BLaER1 treated with 17β-estradiol and CSF1 and Interleukin-3, amounts not matched to agents 10 nM and 100 nM (cell line): Measurements from ENCODE around the gene PLXNA3.

Experiments used
- H3K27ac ChIP-seq, 11 experiments: shearing (Covaris generic); formaldehyde crosslinking; 2 replicates each; pipeline ENCODE4 v1.8.1; 2022
- H3K27me3 ChIP-seq, 11 experiments: shearing (Covaris generic); formaldehyde crosslinking; 2 replicates each; pipeline ENCODE4 v1.8.1; 2022
- H3K36me3 ChIP-seq, 11 experiments: shearing (Covaris generic); formaldehyde crosslinking; 2 replicates each; pipeline ENCODE4 v1.8.1; 2022
- H3K4me1 ChIP-seq, 10 experiments: shearing (Covaris generic); formaldehyde crosslinking; 2 replicates each; pipeline ENCODE4 v1.8.1; 2022
- H3K4me2 ChIP-seq, 11 experiments: shearing (Covaris generic); formaldehyde crosslinking; 2 replicates each; pipeline ENCODE4 v1.8.1; 2022
- H3K4me3 ChIP-seq, 10 experiments: shearing (Covaris generic); formaldehyde crosslinking; 2 replicates each; pipeline ENCODE4 v1.8.1; 2022
- H3K9ac ChIP-seq, 11 experiments: shearing (Covaris generic); formaldehyde crosslinking; 2 replicates each; pipeline ENCODE4 v1.8.1; 2022
- H3K9me3 ChIP-seq, 11 experiments: shearing (Covaris generic); formaldehyde crosslinking; replicated peaks in 1 of 11; 2 replicates each; pipeline ENCODE4 v1.8.1; 2022
- H4K20me1 ChIP-seq, 11 experiments: shearing (Covaris generic); formaldehyde crosslinking; 2 replicates each; pipeline ENCODE4 v1.8.1; 2022
- Cebpa-rat ChIP-seq, 11 experiments: shearing (Covaris generic); IDR thresholded peaks; 2 replicates each; pipeline ENCODE4 v1.8.1; 2022

PLXNA3 gene

DNA sequence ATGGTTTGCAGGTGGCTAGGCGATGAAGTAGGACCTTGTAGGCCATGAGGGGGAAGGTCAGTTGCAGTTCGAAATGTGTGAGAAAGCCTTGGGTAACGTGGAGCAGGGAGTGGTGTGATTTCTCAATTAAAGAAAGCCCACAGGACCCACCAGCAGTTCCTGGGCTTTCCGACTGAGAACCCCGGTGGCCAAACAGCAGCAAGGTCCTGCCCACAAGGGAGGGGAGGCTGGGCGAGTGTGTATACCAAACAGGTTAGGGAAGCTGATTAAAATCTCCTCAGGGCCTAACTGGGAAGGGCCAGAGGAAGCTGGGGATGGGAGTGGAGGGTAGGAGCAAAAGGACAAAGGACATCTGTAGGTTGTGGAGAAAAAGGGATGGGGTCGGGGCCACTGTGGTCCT lies 27.2 kb upstream of the PLXNA3 start:
- H3K9ac ChIP-seq, result peak overlapping the region; percentile 23 to 85 (median 58); a peak in 16 of 22 replicates
- peaks cover 0 to 26% (median 19%) of the 10 kb centered on the region in 11 experiments; a peak in 16 of 22 replicates for H3K9me3 ChIP-seq
- peaks cover 20 to 57% (median 45%) of the 10 kb centered on the region in 10 experiments for H3K4me1 ChIP-seq
- peak overlapping the region in 8 of 10 experiments; percentile 14 to 86 (median 77); a peak in 12 of 20 replicates for H3K4me3 ChIP-seq
- H4K20me1 ChIP-seq, result peaks cover 0 to 54% (median 23%) of the 10 kb centered on the region in 11 experiments; a peak in 14 of 22 replicates
- H3K27ac ChIP-seq, result peak overlapping the region; percentile 34 to 84 (median 50); a peak in 19 of 22 replicates
- peak overlapping the region; percentile 41 to 88 (median 73) for H3K4me2 ChIP-seq
- TF ChIP-seq Cebpa-rat (IDR thresholded peaks at IDR 0.05), result no peak; a peak in 1 of 22 replicates
- peaks cover 9 to 44% (median 42%) of the 10 kb centered on the region in 11 experiments; a peak in 21 of 22 replicates for H3K36me3 ChIP-seq
- peaks cover 3 to 60% (median 28%) of the 10 kb centered on the region in 11 experiments; a peak in 16 of 22 replicates for H3K27me3 ChIP-seq

DNA sequence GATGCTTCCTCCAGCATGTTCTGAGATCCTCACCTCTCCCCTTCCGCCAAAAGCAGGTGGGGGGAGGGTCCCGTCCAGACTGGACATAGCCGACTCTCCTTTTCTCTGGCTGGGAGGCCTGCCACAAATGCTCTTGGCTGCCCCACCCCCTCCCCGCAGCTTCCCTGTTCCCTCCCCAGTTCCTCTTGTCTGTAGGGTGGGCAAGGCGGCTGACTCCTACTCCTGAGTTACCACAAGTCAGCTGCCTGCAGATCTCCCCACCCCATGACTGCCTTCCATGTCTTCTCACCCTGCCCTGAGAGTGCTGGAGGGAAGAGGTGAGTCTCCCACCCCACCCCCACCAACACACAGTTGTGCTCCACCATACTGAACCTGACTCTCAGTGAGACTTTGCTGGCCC lies 26.7 kb upstream of the PLXNA3 start:
- H3K4me2 ChIP-seq, result peak overlapping the region; percentile 41 to 88 (median 73)
- H3K27ac ChIP-seq, result peak overlapping the region; percentile 34 to 84 (median 50); a peak in 19 of 22 replicates
- TF ChIP-seq Cebpa-rat (IDR thresholded peaks at IDR 0.05), result no peak
- H3K4me3 ChIP-seq, result peak overlapping the region in 7 of 10 experiments; percentile 14 to 86 (median 78); a peak in 11 of 20 replicates
- H3K4me1 ChIP-seq, result peaks cover 20 to 58% (median 49%) of the 10 kb centered on the region in 10 experiments
- peaks cover 3 to 60% (median 28%) of the 10 kb centered on the region in 11 experiments; a peak in 16 of 22 replicates for H3K27me3 ChIP-seq
- H3K36me3 ChIP-seq, result peaks cover 9 to 48% (median 42%) of the 10 kb centered on the region in 11 experiments; a peak in 21 of 22 replicates
- peaks cover 0 to 31% (median 19%) of the 10 kb centered on the region in 11 experiments; a peak in 16 of 22 replicates for H3K9me3 ChIP-seq
- peak overlapping the region; percentile 23 to 85 (median 58); a peak in 15 of 22 replicates for H3K9ac ChIP-seq
- H4K20me1 ChIP-seq, result peaks cover 0 to 55% (median 23%) of the 10 kb centered on the region in 11 experiments; a peak in 14 of 22 replicates

GRCh38 chrX:154432210-154432609 lies 25.9 kb upstream of the PLXNA3 start:
- Histone ChIP-seq H4K20me1 (peaks cover 0 to 55% (median 23%) of the 10 kb centered on the region in 11 experiments; a peak in 14 of 22 replicates), H3K9ac (peak overlapping the region in 6 of 11 experiments; percentile 14 to 81 (median 50); a peak in 8 of 22 replicates), H3K4me3 (peak overlapping the region in 2 of 10 experiments; percentile 17 to 76; a peak in 3 of 20 replicates), H3K4me2 (peak overlapping the region in 6 of 11 experiments; percentile 64 to 88 (median 78); a peak in 11 of 22 replicates), H3K27ac (peak overlapping the region in 8 of 11 experiments; percentile 39 to 84 (median 64); a peak in 12 of 22 replicates), H3K4me1 (peaks cover 20 to 53% (median 46%) of the 10 kb centered on the region in 10 experiments), H3K9me3 (peaks cover 0 to 31% (median 21%) of the 10 kb centered on the region in 11 experiments; a peak in 16 of 22 replicates), H3K36me3 (peaks cover 9 to 48% (median 42%) of the 10 kb centered on the region in 11 experiments; a peak in 21 of 22 replicates), H3K27me3 (peaks cover 3 to 55% (median 28%) of the 10 kb centered on the region in 11 experiments; a peak in 16 of 22 replicates)
- TF ChIP-seq Cebpa-rat (IDR thresholded peaks at IDR 0.05), result no peak

DNA sequence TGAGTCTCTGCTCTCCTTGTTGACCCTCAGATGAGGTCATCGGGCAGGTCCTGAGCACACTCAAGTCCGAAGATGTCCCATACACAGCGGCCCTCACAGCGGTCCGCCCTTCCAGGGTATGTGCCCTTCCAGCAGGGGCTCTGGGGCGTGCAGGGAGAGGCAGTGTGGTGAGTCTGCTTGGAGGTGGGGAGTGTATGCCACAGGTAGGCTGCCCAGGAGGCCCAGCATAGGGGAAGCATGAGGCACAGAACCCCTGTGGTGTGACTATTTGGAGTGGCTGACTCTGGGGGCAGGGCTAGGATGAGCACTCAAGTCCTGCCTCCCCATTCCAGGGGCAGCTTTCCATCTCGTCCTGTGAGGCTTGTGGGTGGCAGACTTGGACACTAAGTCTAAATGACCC lies 24.5 kb upstream of the PLXNA3 start:
- peaks cover 3 to 55% (median 31%) of the 10 kb centered on the region in 11 experiments; a peak in 16 of 22 replicates for H3K27me3 ChIP-seq

DNA sequence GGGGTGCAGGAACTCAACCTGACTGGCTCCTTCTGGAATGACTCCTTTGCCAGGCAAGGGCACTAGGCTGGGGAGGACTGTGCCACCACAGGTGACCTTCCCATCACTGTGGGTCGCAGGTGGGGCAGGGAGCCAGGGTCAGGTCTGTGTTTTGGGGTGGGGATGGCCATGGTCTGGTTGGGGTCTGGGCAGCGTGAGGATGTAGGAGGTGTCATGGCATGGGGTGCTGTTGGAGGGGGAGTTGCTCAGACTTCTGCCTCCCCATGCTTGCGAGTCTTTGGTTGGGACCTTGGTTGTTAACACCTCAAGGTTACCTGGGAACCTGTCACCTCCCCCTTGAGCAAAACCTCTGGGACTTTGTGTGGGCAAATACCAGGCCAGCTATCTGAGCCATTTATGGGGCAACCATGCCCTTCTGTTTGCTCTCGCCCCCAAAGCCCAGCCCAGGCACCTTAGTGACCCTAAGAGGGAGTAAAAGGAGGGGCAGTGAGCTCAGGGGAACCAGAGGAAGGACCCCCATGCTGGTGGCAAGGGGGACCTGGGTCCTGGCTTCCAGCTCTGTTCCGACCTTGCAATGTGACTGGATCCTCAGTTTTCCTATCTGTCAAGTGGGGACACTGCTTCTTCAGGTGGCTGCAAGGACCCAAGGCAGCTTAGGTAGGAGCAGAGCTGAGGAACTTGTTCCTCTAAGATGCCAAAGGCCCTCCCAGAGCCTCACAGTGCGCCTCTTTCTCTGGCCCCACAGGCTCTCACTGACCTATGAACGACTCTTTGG lies 23.5 kb upstream of the PLXNA3 start:
- Histone ChIP-seq H3K4me2 (peak overlapping the region in 1 of 11 experiments; percentile 7; a peak in 1 of 22 replicates), H3K27me3 (peaks cover 3 to 55% (median 31%) of the 10 kb centered on the region in 11 experiments; a peak in 16 of 22 replicates), H3K9ac (no peak overlapping the region), H3K4me3 (no peak overlapping the region), H4K20me1 (peaks cover 5 to 71% (median 41%) of the 10 kb centered on the region in 11 experiments; a peak in 19 of 22 replicates), H3K36me3 (peaks cover 13 to 56% (median 46%) of the 10 kb centered on the region in 11 experiments; a peak in 21 of 22 replicates), H3K4me1 (peaks cover 27 to 61% (median 46%) of the 10 kb centered on the region in 10 experiments), H3K27ac (no peak overlapping the region), H3K9me3 (peaks cover 0 to 25% (median 12%) of the 10 kb centered on the region in 11 experiments; a peak in 12 of 22 replicates)
- TF ChIP-seq Cebpa-rat (IDR thresholded peaks at IDR 0.05), result no peak

More for the DNA sequence above, 24.5 kb upstream of the PLXNA3 start:
- Histone ChIP-seq H3K27ac (no peak overlapping the region), H3K36me3 (peaks cover 9 to 48% (median 42%) of the 10 kb centered on the region in 11 experiments; a peak in 21 of 22 replicates), H3K9me3 (peaks cover 0 to 29% (median 14%) of the 10 kb centered on the region in 11 experiments; a peak in 16 of 22 replicates), H3K9ac (peak overlapping the region in 1 of 11 experiments; percentile 14; a peak in 1 of 22 replicates), H3K4me3 (no peak overlapping the region), H3K4me1 (peaks cover 27 to 54% (median 44%) of the 10 kb centered on the region in 10 experiments), H3K4me2 (0 out of 22 replicates have a peak overlapping the region, but pooled peaks of 1 of the 11 experiments have one; percentile 7), H4K20me1 (peaks cover 5 to 62% (median 33%) of the 10 kb centered on the region in 11 experiments; a peak in 19 of 22 replicates)
- TF ChIP-seq Cebpa-rat (IDR thresholded peaks at IDR 0.05), result no peak

- H3K36me3 ChIP-seq, result peaks cover 15 to 63% (median 47%) of the 10 kb centered on the region in 11 experiments; a peak in 21 of 22 replicates
- no peak overlapping the region for H3K27ac ChIP-seq
- no peak overlapping the region for H3K4me3 ChIP-seq
- H3K4me2 ChIP-seq, result no peak overlapping the region
- peaks cover 5 to 77% (median 46%) of the 10 kb centered on the region in 11 experiments; a peak in 19 of 22 replicates for H4K20me1 ChIP-seq
- H3K9ac ChIP-seq, result no peak overlapping the region
- H3K9me3 ChIP-seq, result peaks cover 0 to 25% (median 12%) of the 10 kb centered on the region in 11 experiments; a peak in 12 of 22 replicates
- H3K4me1 ChIP-seq, result peaks cover 23 to 54% (median 39%) of the 10 kb centered on the region in 10 experiments
- peaks cover 3 to 55% (median 31%) of the 10 kb centered on the region in 11 experiments; a peak in 16 of 22 replicates for H3K27me3 ChIP-seq
- no peak for TF ChIP-seq Cebpa-rat (IDR thresholded peaks at IDR 0.05)
These were observed 22.8 kb upstream of the PLXNA3 start for GRCh38 chrX:154435171-154435733.

DNA sequence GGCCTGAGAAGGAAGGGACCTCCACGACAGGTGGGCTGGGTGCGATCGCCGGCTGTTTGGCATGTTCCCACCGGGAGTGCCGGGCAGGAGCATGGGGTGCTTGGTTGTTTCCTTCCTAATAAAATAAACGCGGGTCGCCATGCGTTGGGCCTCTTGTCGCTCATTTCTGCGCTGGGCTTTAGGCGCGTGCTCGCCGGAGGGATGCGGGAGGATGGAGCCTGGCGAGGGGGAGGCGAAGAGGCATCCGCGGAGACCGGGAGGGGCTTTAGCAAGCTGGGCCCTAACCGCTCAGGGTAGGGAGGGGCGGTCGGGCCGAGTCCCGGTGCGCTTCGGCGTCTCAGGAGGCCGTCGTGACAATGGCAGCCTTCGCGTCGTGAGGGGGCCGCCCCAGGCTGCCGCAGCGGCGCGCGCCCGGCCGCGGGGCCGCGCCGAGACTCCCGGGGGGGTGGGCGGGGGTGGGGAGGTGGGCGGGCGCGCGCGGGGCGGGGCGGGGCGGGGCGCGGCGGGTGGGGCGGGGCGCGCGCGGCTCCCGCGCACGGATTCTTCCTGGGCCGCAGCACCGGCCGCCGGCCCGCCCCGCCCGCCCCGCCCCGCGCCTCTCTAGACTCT lies 21.6 kb upstream of the PLXNA3 start:
- Histone ChIP-seq H3K9me3 (peaks cover 0 to 29% (median 12%) of the 10 kb centered on the region in 11 experiments; a peak in 12 of 22 replicates), H3K4me2 (peak overlapping the region; percentile 51 to 83 (median 70)), H3K27ac (peak overlapping the region; percentile 73 to 90 (median 86); a peak in 21 of 22 replicates), H3K4me3 (peak overlapping the region; percentile 66 to 83 (median 77)), H3K27me3 (peaks cover 3 to 50% (median 31%) of the 10 kb centered on the region in 11 experiments; a peak in 16 of 22 replicates), H3K36me3 (peaks cover 22 to 73% (median 54%) of the 10 kb centered on the region in 11 experiments; a peak in 21 of 22 replicates), H3K9ac (peak overlapping the region; percentile 79 to 89 (median 84)), H3K4me1 (peaks cover 13 to 47% (median 27%) of the 10 kb centered on the region in 10 experiments; a peak in 19 of 20 replicates), H4K20me1 (peaks cover 5 to 81% (median 52%) of the 10 kb centered on the region in 11 experiments; a peak in 20 of 22 replicates)
- no peak for TF ChIP-seq Cebpa-rat (IDR thresholded peaks at IDR 0.05)
